ENCODE measurements around the gene KIF1A.

GRCh38 chr2:240846873-240847595, 27.0 kb upstream of the KIF1A start:
- no peak for TF ChIP-seq POLR2A (IDR thresholded peaks at IDR 0.05; ENCODE audit: low read depth, low read length)
- TF ChIP-seq POLR2AphosphoS5 (IDR thresholded peaks at IDR 0.05; ENCODE audit: low read depth, low read length): no peak
